Gastroesophageal sphincter (tissue), 3 donors: ENCODE results near the gene ITPR2.

Experiments used
- POLR2A ChIP-seq, 2 donors: fragments of 450-650 bp; IDR thresholded peaks; one replicate each; pipeline ENCODE4 v1.6.1; 2017; ENCODE audit warnings: antibody characterized with exemption in 2 of 2, mild to moderate bottlenecking in 2 of 2, moderate library complexity in 1 of 2
- POLR2AphosphoS5 ChIP-seq: sonication (generic); formaldehyde crosslinking; IDR thresholded peaks from one replicate; pipeline ENCODE4 v1.6.1; 2017; ENCODE audit warnings: antibody characterized with exemption
- TF ChIP-seq, protein P1 (sequence below), 4 experiments: fragments of 200-600 bp in 2 of 4; fragments of 450-650 bp in 2 of 4; sonication (generic) in 1 of 4; IDR thresholded peaks; one replicate each; pipeline ENCODE4 v1.5.1; 2017 to 2019; ENCODE audit warnings: antibody characterized with exemption in 4 of 4, mild to moderate bottlenecking in 2 of 4, moderate library complexity in 2 of 4

DNA sequence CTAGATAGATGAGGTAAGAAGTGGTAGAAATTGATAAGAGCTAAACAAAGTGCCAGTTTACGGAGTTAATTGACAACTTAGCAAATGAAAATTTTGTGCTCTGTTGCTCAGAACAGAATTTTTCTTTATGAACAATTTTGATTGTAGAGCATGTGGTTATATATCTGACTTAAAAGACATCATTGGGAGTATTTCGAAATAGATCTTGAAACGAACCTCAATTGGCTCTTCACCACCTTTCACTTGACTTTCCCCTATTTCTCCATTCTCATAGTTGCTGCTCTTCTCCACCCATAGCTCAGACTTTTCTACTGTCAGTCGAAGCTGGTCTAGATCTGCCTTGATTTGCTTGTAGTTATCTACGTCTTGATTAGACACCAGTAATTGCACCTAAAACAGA lies 212.1 kb downstream of the ITPR2 start:
- TF ChIP-seq, protein P1, sequence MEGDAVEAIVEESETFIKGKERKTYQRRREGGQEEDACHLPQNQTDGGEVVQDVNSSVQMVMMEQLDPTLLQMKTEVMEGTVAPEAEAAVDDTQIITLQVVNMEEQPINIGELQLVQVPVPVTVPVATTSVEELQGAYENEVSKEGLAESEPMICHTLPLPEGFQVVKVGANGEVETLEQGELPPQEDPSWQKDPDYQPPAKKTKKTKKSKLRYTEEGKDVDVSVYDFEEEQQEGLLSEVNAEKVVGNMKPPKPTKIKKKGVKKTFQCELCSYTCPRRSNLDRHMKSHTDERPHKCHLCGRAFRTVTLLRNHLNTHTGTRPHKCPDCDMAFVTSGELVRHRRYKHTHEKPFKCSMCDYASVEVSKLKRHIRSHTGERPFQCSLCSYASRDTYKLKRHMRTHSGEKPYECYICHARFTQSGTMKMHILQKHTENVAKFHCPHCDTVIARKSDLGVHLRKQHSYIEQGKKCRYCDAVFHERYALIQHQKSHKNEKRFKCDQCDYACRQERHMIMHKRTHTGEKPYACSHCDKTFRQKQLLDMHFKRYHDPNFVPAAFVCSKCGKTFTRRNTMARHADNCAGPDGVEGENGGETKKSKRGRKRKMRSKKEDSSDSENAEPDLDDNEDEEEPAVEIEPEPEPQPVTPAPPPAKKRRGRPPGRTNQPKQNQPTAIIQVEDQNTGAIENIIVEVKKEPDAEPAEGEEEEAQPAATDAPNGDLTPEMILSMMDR (IDR thresholded peaks at IDR 0.05), result no peak
- TF ChIP-seq POLR2AphosphoS5 (no peak), POLR2A (IDR thresholded peaks at IDR 0.05) (no peak)
